ENCODE results near the gene ITGA6.

- TF ChIP-seq CTCF (conservative IDR thresholded peaks at IDR 0.05 in 1 of 2, IDR thresholded peaks at IDR 0.05 in 1 of 2; ENCODE audit: extremely low read depth in 1 of 2, insufficient read depth in 1 of 2, low read depth in 1 of 2, low read length in 2 of 2) (no peak), EZH2 (IDR thresholded peaks at IDR 0.05; ENCODE audit: borderline replicate concordance, low read length) (no peak)
Observed at GRCh38 chr2:172467382-172467781, 40.0 kb downstream of the ITGA6 start.
